NCI-H1436 (cell line): ENCODE data around the gene CHRNA5.

Source experiments
- DNase-seq: peaks from one replicate; lab custom pipeline; 2025; lab: John Stamatoyannopoulos, UW

The CHRNA5 gene

DNA sequence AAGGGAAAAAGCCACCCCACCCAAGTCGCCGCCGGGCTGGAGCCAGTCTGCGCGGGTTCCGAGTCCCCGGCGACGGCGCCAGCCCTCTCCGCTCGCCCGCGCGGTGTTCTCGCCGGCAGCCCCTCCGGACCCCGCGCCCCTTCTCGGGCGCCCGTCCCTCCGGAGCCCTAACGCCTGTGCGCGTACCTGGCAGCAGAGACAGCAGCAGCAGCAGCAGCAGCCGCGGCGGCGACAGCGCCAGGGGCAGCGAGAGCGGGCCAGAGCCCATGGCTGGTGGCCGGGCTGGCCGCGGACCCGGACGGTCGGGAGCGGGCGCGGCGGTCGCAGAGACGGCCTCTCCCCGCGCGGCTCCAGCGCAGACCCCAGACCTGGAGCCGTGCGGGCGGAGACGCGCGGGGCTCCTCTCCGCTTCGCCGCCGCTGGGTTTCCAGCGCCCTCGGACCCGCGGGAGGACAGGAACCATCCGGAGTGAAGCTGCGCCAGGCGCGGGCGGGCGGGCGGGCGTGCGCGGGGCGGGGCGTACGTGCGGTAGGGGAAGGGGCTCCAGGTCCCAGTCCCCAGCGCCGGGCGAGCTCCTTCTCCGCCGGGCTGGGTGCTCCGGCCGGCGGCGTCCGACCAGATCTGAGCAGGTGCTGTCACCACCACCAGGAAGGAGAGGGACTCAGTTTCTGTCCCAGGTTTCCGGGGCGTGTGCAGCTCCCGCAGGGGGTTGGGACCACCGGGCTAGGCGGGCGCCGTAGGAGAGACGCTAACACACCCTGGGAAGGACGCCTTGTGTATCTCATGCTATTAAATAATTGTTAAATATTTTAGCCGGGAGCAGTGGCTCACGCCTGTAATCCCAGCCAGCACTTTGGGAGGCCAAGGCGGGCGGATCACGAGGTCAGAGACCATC, 55.5 kb downstream of the CHRNA5 start, which contains the start of gene CHRNA3:
CHRNA3 (minus strand) TSS at position 470 of the 895 bp plus-strand sequence; CDS start at position 268, 202 bp downstream.
- no peak for DNase-seq

DNA sequence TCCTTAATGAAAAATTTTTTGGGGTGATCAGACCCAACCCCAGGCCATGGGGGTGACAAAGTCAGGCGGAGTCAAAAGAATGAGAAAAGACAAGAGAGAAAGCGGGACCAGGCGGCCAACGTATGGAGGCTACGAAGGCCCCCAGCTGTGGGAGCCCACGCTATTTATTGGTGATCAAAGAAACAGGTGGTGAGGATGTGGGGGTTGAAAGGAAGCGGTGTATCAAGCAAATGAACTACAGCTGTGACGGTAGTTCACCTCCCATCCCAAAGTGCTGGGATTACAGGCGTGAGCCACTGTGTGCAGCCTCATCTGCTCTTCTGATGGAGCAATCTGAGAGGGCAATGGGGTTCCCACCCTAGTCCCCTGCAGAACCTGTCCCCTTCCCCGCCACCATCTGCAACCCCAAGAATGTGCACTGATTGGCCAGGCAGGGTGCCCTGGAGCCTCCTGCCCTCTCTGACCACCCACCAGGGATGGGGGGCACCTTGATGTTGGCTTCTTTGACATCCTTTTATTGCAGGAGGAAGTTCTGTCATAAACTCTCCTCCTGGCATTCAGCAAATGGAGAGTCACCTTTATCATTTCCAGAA, 56.6 kb downstream of the CHRNA5 start:
- no peak for DNase-seq

DNA sequence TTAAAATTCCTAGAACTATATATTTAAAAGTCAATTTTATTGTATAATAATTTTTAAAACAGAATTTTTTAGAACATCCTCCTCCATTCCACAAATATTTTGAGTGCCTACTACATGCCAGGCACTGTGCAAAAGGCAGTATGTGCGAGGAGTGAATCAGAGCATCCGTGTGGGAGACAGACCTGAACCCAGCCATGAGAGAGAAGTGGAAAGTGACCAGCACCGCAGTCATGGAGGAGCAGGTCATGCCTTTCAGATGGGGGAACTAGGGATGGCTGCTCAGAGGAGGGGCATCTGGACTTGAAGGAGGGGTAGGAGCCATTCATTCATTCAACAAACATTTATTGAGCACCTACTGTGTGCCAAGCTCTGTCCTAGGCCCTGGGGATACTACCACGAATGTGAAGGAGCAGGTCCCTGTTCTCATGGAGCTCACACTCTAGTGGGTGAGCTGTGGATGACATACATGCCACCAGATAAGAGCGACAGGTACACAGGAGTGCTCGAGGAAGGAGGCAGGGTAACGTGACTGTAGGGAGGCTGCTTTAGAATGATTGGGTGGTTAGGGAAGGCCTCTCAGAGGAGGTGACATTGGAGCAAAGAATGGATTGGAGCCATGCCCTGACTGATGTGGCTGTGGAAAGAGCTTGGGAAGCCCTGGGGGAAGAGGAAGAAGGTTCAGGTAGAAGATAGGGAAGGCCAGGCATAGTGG, 58.6 kb downstream of the CHRNA5 start:
- DNase-seq = no peak

DNA sequence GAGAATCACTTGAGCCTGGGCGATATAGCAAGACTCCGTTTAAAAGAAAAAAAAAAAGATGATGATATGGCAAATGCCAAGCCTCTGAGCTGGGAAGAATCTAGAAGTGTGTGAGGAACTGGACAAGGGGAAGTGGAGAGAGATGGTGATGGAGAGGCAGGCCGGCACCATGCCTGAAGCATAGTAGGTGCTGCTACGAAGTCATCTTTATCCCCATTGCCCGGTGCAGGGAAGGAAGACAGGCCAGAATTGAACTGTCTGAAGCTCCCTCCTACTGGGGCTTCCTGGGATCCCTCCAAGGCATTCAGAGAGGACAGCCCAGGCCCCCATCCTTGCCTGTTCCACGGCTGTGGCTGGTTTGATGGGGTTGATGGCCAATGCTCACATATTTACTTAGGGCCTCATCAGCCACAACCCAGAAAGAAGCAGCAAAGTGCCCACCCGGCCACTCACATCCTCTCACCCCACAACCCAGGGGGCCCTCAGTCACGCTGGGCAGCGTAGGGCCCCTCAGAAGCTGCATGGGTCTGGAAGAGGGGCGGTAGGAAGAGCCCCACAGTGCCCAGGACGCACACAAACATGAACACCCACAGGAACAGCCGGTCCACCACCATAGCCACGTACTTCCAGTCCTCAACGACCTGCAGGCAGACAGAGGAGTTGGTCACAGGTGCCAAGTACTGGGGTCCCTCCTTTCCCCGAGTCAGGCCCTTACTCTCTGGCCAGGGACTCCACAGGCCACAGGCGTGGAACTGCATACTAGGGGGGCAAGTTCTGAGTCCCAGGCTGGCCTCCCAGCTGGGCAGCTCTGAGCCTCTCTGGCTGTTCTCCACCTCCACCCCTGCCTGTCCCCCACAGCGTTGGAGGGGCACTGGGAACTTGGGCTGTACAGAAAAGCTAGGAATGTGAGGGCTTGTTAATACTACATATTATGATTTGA, 59.6 kb downstream of the CHRNA5 start:
- no peak for DNase-seq

DNA sequence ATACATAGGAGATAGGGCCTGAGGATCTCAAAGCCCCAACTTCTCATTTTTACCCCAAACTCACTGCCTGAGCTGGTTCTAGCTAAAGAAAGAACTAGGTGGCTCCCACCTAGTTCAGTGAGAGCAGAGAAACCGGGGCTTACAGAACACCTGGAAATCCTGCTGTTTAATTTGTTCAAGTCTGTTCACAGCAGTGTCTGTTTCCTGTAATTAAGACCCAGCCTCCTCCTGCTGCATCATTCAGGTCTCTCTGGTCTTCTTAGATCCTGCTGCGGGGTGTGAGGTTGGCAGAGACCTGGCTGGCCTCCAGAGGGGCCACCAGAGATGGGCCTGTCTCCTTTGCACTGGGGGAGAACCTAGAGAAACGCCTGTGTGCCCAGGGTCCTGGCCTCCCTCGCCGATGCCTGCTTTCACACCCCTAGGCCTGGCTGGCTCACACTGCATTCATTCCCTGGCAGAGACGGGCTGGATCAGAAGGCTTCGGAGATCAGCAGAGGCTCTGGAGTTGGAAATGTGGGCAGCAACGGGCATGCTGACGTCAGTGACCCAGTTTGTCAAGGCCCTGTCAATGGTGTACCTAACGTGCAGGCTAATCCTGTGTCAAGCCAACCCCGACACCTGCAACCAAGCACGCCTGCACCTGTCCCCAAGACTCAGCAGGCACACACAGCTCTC, 60.4 kb downstream of the CHRNA5 start:
- peak; percentile 50 for DNase-seq

DNA sequence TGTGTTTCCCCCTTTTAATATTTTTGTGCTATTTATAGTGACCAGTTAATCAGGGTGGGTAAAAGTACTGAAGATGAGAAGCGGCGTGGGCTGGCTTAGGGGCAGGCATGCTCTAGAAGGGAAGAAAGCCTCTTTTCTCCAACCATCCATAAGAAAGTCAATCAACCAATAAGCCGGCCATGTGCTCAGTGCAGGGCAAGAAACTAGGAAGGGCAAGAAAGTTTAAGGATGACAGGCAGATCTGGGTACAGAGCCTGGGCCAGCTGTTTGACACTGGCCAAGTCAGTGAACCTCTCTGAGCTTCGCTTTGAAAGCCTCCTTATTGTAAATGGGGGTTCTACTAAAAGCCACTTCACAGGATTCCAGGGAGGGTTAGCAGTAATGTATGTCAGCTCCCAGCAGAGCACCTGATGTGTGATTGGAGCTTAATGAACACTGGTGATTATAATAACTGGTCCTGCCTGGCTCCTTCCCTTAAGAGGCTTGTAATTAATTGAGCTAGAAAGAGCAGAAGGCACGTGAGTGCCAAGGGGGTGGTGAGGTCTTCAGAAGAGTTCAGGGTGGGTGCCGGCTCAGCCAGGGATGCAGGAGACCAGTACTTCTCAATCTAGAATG, 61.2 kb downstream of the CHRNA5 start:
- DNase-seq = peak; percentile 60

DNA sequence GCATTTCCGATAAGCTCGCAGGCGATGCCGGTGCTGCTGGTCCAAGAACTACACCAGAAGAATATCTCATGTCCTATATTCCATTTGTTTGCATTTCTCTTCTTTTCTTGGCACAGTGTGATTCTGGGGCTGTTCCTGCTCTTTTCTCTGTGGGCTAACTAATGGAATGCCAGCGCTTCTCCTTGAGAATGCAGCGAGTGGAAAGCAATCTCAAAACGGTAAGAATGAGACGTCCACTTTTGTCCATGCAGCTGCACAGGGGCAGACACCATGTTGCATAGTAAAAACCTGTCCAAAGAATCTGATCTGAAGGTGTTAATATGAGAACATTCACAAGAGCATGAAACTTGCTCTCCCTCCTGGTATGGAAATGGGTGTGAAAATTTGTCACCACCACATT, 62.0 kb downstream of the CHRNA5 start:
- DNase-seq = no peak

DNA sequence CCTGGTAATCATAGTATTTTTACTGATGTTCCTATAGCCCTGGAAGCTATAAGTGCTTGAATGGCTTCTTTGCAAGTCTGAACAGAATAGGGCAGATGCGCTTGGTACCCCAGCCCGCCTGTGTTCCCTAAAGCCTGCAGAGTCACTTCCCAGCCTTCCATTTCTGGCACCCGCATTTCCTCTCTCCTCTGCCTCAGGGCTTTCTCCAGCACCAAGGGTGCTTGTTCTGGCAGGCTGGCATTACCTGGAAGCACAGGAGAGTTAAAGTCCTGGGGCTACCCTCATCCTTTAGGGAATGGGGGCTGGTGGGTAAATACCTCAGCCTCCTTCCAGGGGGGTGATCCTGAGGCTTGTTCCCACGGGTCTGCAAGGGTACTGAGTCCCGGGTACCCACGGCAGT, 62.9 kb downstream of the CHRNA5 start:
- DNase-seq = no peak

DNA sequence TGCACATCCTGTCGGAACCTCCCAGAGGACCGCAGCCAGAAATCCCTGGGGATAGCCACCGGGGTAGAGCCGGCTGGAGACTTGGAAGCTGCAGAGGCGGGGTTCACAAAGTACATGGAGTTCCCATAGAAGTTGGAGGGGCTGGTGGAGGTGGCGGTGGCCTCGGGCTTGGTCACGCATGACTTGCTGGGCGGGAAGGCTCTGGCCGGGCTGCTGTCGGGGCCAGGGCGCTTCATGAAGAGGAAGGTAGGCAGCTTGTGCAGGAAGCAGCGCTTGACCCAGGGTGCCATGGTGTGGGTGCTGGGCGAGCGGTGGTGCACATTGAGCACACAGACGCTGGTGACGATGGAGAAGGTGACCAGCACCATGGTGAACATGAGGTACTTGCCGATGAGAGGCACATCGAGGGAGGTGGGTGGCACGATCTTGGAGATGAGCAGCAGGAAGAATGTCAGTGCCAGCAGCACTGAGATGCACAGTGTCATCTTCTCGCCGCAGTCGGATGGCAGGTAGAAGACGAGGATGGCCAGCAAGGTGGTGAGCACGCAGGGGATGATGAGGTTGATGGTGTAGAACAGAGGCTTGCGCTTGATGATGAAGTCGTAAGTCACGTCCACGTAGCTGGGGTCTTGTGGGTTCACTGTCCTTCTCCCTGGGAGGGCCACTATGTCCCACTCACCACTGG, 63.9 kb downstream of the CHRNA5 start:
- DNase-seq = no peak

DNA sequence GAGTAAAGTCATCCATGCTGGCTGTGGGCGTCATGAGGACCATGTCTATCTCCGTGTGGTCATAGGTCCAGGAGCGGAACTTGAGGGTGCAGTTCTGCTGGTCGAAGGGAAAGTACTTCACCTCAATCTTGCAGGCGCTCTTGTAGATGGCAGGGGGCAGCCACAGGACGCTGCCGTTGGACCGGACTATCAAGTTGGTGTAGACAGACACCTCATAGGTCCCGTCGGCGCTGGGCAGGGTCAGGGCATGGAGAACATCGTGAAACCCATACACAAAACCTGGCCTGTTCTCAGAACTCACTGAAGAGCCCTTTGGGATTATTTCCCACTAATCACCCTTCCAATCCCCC, 64.4 kb downstream of the CHRNA5 start:
- DNase-seq = no peak

DNA sequence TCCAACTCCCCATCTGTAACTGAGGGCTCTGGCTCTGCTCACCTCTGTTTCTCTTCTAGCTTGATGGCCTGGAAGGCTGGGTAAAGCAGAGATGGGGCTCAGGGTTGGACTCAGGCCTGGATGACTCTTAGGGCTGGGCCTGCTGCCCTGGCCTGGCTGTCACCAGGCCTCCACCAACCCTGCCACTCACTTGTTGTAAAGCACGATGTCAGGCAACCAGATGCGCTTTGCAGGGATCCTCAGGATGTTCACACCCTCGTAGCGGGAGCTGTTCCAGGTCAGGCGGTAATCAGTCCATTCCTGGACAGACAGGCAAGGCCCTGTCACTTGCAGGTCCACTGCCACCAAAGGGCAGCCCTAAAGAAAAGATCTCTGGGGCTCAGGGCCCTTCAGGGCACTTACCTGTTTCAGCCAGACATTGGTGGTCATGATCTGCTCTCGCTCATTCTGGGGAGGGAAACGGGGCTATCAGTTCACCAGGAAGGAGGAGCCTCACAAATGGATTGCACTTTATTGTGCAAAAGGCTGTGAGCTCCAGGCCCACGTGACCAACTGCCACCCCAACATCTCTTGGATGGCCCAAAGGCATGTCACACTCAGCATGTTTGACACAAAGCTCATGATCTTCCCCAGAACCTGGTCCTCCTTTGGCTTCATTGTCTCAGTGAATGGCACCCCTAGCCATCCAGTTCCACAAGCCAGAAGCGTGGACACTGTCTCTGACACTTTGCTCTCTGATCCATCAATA, 65.7 kb downstream of the CHRNA5 start:
- no peak for DNase-seq

DNA sequence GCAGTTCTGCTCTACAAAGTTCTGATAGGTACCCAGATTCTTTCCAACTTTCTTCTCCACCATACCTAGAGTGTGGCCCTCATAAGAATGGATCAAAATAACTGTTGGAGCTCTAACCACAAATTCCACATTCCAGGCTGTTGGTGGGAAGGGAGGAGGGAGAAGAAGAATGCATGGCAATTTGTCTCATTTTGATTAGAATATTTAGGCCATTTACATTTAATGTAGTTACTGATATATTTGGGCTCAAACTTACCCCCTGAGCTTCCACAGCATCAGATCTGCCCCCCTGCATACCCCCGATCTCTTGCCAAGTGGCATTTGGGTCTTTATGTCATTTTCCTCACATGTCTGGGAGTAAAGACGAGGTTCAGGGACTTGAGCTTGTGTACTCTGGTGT, 68.0 kb downstream of the CHRNA5 start:
- DNase-seq = no peak

DNA sequence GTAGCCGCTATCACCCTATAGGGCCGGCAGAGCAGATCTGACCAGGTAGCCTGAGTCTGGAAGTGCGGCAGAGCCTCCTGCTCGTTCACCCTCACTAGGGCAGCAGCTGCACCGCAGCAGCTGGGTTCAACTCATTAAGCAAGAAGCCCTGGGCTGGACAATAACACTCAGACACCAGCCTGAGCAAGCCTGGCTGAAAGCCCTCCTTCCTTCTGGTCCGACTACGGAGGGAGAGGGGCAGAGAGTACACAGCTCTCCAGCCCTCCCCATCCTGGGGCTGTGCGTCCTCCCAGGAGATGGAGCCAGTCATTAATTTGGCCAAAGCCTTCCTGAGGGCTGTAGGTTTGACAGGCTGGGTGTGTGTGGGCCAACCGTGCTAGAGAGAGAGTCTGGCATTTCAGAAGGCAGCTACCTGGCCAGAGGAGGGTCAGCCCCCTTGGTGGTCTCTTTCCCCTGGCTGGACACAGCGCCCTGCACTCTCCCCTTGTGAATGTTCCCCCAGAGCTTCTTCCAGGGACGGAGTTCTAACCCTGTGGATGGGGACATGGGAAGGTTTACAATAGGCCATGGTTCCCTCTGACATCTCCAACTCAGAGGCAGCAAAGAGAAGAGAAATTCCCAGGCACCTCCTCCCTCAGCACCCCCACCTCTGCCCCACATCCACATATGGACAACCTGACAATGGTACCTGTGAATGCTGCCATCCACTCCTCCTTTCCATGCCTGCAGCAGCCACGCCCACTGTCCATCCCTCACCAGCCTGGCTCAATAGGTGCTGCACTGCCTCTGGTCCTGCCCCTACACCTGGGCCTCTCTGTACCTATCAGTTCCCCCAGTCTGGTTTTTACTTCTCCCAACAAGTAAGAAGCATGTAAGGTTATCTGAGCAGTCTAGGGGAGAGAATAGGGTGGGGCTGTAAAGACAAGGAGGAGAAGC, 69.2 kb downstream of the CHRNA5 start:
- no peak for DNase-seq

DNA sequence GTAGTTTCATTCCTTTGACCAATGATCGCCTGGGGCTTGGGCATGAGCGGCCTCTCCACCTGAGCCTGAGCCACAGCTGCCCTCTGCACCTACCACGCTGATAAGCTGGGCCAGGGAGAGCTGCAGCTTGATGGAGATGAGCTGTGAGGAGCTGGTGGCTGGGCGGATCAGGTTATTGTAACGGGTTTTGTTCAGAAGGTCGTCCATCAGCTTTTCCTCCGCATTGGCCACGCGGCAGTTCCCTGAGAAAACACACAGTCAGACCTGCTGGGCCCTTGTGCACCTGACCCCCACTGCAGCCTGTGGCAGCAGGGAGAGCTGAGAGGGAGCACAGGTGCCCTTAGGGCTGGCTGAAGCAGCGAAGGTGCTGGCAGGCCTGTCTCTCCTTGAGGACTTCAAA, 70.0 kb downstream of the CHRNA5 start:
- DNase-seq = no peak

DNA sequence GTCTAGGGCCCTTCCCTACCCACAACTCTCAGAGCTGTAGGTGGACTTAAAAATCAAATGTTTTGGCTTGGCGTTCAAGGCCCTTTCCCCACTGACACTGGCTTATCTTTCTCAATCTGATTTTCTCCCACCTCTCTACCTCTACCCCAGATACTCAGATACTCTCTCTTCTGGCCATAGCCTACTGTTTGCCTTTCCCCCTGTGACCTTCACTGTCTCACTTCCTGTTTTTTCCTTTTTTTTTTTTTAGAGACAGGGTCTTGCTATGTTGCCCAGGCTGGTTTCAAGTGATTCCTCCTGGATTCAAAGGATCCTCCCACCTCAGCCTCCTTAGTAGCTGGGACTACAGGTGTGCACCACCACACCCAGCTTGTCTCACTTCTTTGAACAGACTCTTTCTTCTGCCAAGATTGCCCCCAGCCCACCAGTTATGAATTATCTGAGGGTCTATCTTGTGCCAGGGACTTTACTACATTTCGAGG, 71.1 kb downstream of the CHRNA5 start:
- no peak for DNase-seq

DNA sequence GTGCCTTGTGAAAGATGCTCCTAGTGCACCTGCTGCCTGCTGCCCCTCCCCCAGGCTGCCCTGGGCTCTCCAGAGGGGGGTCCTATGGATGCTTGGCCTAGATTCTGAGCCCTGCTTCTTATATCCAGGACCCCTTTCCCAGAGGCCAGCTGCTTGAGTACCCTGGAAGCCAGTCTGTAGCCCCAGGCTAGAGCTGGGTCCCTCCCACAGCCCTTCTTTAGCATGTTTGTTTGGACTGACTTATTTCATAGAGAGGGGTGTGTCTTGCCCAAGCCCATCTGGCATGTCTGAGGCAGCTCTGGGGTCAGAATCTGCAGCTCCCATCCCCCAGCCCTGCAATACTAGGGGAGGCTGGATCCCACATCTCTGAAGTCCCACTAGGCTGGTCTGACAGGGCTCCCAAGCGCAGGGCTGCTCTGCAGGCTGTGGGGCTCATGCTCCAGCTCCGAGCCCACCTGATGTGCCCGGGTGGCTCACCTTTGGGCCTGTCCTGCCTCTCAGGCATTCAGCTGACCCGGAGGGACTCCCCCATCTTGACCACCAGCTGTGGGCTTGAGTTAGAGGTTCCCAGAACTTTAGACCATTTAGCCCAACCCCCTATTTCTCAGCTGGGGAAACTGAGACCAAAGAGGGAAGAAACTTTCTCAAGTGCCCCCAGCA, 72.6 kb downstream of the CHRNA5 start:
- DNase-seq = no peak

DNA sequence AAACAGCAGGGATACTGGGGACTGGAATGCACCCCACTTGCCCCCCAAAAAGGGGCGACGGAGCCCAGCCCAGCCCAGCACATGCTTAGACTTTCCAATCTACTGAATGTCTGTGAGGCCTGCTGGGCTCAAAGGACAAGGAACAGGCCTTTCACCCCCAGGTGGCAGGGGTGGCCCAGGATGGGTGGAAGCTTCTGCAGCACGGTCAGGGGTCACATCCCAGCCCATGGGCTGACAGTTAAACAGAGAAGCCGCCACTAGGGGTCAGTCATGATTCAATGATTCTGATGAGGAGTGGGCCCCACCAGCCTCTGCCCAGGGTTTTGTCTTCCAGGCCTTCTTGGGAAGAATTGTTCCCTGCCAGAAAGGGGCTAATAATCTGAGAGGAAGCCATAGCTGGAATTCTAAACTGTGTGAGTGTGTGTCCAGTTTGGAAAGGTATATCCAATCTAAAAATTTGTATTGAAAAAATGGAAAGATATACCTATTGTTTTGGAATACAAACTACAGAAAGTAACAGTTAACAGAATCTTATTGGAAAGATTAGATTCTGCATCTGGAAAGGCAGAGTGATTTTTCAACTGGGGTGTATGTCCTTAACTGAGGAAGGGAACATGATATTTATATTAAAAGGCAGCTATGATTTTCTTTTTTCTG, 73.5 kb downstream of the CHRNA5 start:
- peak; percentile 60 for DNase-seq
